H1 (cell line): ENCODE measurements around the gene ATP11C. TPM values are rescaled to one million over a fixed set of nuclear protein-coding genes. Genes with fewer than 3 reads are reported as not detected.

Source experiments
- CTCF ChIA-PET: fragments of 300-600 bp; sonication (Branson Sonifier 250); formaldehyde crosslinking; loops from one replicate; lab custom pipeline; 2021; ENCODE audit not compliant: partially characterized antibody; lab: Charles Lee
- POLR2A ChIA-PET: fragments of 300-600 bp; sonication (Branson Sonifier 250); formaldehyde crosslinking; loops from one replicate; lab custom pipeline; 2021; ENCODE audit warnings: inconsistent platforms; ENCODE audit not compliant: partially characterized antibody; lab: Charles Lee
- DNase-seq, 2 experiments: peaks; one replicate each; pipeline versions ENCODE4 v3.0.0 to v3.0.0-alpha.2; 2010 to 2022; ENCODE audit warnings: low spot score in 2 of 2, low read depth in 1 of 2, mixed read lengths in 1 of 2
- FAIRE-seq: peaks from 2 replicates; lab custom pipeline; 2011; peaks lifted over from hg19 to GRCh38; lab: Jason Lieb, UNC
- H2AFZ ChIP-seq: 2 replicates; pipeline ENCODE4 v1.8.1; 2012; ENCODE audit warnings: low read length, inconsistent platforms
- H2AK5ac ChIP-seq: 2 replicates; pipeline ENCODE4 v1.6.1; 2013; ENCODE audit warnings: low read depth, low read length
- H2BK120ac ChIP-seq: replicated peaks from 2 replicates; pipeline ENCODE3; 2013; ENCODE audit warnings: low read depth, low read length, inconsistent platforms
- H2BK12ac ChIP-seq: 2 replicates; pipeline ENCODE4 v1.6.1; 2013; ENCODE audit warnings: low read depth, low read length
- H2BK15ac ChIP-seq: 2 replicates; pipeline ENCODE4 v1.6.1; 2013; ENCODE audit warnings: low read length
- H2BK20ac ChIP-seq: 2 replicates; pipeline ENCODE4 v1.6.1; 2013; ENCODE audit warnings: low read length
- H2BK5ac ChIP-seq: 2 replicates; pipeline ENCODE4 v1.6.1; 2013; ENCODE audit warnings: low read depth, low read length
- H3K14ac ChIP-seq: 2 replicates; pipeline ENCODE4 v1.6.1; 2013; ENCODE audit warnings: inconsistent platforms; ENCODE audit not compliant: insufficient read length
- H3K18ac ChIP-seq: 2 replicates; pipeline ENCODE4 v1.6.1; 2013; ENCODE audit warnings: low read length; ENCODE audit errors: extremely low read depth
- H3K23ac ChIP-seq: 2 replicates; pipeline ENCODE4 v1.6.1; 2013; ENCODE audit warnings: inconsistent platforms; ENCODE audit not compliant: insufficient read length
- H3K23me2 ChIP-seq: 2 replicates; pipeline ENCODE4 v1.6.1; 2013; ENCODE audit warnings: low read depth, low read length
- H3K27ac ChIP-seq: 2 replicates; pipeline ENCODE4 v1.6.1; 2011; ENCODE audit warnings: low read depth, low read length, inconsistent platforms
- H3K27me3 ChIP-seq, 4 experiments: replicated peaks in 1 of 4; 1 replicate in 1 of 4; 2 replicates in 3 of 4; pipeline versions ENCODE4 v1.6.1 to v1.8.1; 2011 to 2013; ENCODE audit warnings: low read length in 3 of 4, mild to moderate bottlenecking in 3 of 4, inconsistent platforms in 2 of 4, mixed read lengths in 2 of 4, moderate library complexity in 1 of 4; ENCODE audit not compliant: control insufficient read depth in 3 of 4, insufficient read depth in 3 of 4; ENCODE audit errors: extremely low read depth in 1 of 4
- H3K36me3 ChIP-seq, 4 experiments: 2 replicates each; pipeline versions ENCODE4 v1.6.1 to v1.8.1; 2011 to 2013; ENCODE audit warnings: mild to moderate bottlenecking in 4 of 4, low read length in 3 of 4, moderate library complexity in 2 of 4, control low read depth in 1 of 4, inconsistent platforms in 1 of 4; ENCODE audit not compliant: insufficient read depth in 4 of 4, control insufficient read depth in 2 of 4
- H3K4ac ChIP-seq: replicated peaks from 2 replicates; pipeline ENCODE3; 2013; ENCODE audit warnings: low read length, low read depth, mixed read lengths, inconsistent platforms; ENCODE audit not compliant: insufficient read length
- H3K4me1 ChIP-seq, 4 experiments: replicated peaks in 1 of 4; 1 replicate in 1 of 4; 2 replicates in 3 of 4; pipeline versions ENCODE4 v1.6.1 to v1.8.1; 2011 to 2013; ENCODE audit warnings: low read length in 3 of 4, inconsistent platforms in 2 of 4, mixed read lengths in 1 of 4; ENCODE audit not compliant: insufficient read depth in 4 of 4, control insufficient read depth in 3 of 4
- H3K4me2 ChIP-seq, 2 experiments: 2 replicates each; pipeline versions ENCODE4 v1.6.1 to v1.8.1; 2011 to 2013; ENCODE audit warnings: low read depth in 2 of 2, low read length in 2 of 2, control low read depth in 1 of 2, inconsistent platforms in 1 of 2, mild to moderate bottlenecking in 1 of 2; ENCODE audit not compliant: insufficient read depth in 1 of 2
- H3K4me3 ChIP-seq, 4 experiments: fragments of 200-600, 300-600 bp in 1 of 4; sonication (generic), shearing (Covaris generic), sonication (Bioruptor Twin) in 1 of 4; 2 replicates each; pipeline versions ENCODE4 v1.5.1 to v1.8.1; 2011 to 2016; ENCODE audit warnings: low read length in 4 of 4, low read depth in 3 of 4, control low read depth in 2 of 4, inconsistent platforms in 2 of 4, mild to moderate bottlenecking in 2 of 4, mixed read lengths in 1 of 4, moderate library complexity in 1 of 4; ENCODE audit not compliant: insufficient read depth in 2 of 4; ENCODE audit errors: extremely low read depth in 1 of 4
- H3K56ac ChIP-seq: replicated peaks from 2 replicates; pipeline ENCODE3; 2013; ENCODE audit warnings: low read depth, mild to moderate bottlenecking, mixed read lengths, low read length, inconsistent platforms; ENCODE audit not compliant: insufficient read length
- H3K79me1 ChIP-seq: 2 replicates; pipeline ENCODE4 v1.6.1; 2013; ENCODE audit warnings: low read depth, low read length, control low read depth
- H3K79me2 ChIP-seq, 2 experiments: 2 replicates each; pipeline versions ENCODE4 v1.6.1 to v1.8.1; 2012 to 2013; ENCODE audit warnings: low read length in 2 of 2, mild to moderate bottlenecking in 2 of 2, inconsistent platforms in 1 of 2; ENCODE audit not compliant: insufficient read depth in 2 of 2, control insufficient read depth in 1 of 2
- H3K9ac ChIP-seq, 4 experiments: replicated peaks in 1 of 4; 1 replicate in 1 of 4; 2 replicates in 3 of 4; pipeline versions ENCODE4 v1.6.1 to v1.8.1; 2011 to 2013; ENCODE audit warnings: low read depth in 3 of 4, low read length in 3 of 4, control low read depth in 2 of 4, mild to moderate bottlenecking in 2 of 4, moderate library complexity in 2 of 4, inconsistent platforms in 1 of 4; ENCODE audit errors: extremely low read depth in 1 of 4
- H3K9me3 ChIP-seq, 2 experiments: 2 replicates each; pipeline versions ENCODE4 v1.6.1 to v1.8.1; 2012 to 2013; ENCODE audit warnings: mild to moderate bottlenecking in 2 of 2, moderate library complexity in 2 of 2, control low read depth in 1 of 2, inconsistent platforms in 1 of 2, low read depth in 1 of 2, low read length in 1 of 2, mixed read lengths in 1 of 2; ENCODE audit not compliant: insufficient read depth in 2 of 2
- H4K20me1 ChIP-seq, 2 experiments: replicated peaks in 1 of 2; 2 replicates each; pipeline versions ENCODE3 to v1.8.1; 2011 to 2013; ENCODE audit warnings: inconsistent platforms in 2 of 2, low read length in 2 of 2, mild to moderate bottlenecking in 1 of 2; ENCODE audit not compliant: insufficient read depth in 2 of 2, control insufficient read depth in 1 of 2
- H4K5ac ChIP-seq: 2 replicates; pipeline ENCODE4 v1.6.1; 2013; ENCODE audit warnings: low read length, low read depth, mixed read lengths, inconsistent platforms; ENCODE audit not compliant: insufficient read length
- H4K8ac ChIP-seq: 2 replicates; pipeline ENCODE4 v1.8.0; 2013; ENCODE audit warnings: mild to moderate bottlenecking, moderate library complexity, low read length, inconsistent platforms; ENCODE audit not compliant: insufficient read depth; ENCODE audit errors: extremely low read depth
- H4K91ac ChIP-seq: replicated peaks from 2 replicates; pipeline ENCODE3; 2013; ENCODE audit warnings: low read length, mixed read lengths, inconsistent platforms; ENCODE audit not compliant: insufficient read length
- EZH2 ChIP-seq: fragments of 200-600 bp; sonication (generic); IDR thresholded peaks from 2 replicates; pipeline ENCODE4 v1.7.1; 2012; ENCODE audit warnings: low read depth, mild to moderate bottlenecking, moderate library complexity, low read length, inconsistent platforms; ENCODE audit not compliant: severe bottlenecking
- PHF8 ChIP-seq: fragments of 200-600 bp; sonication (generic); conservative IDR thresholded peaks from 2 replicates; pipeline ENCODE4 v1.7.1; 2012; ENCODE audit warnings: low read depth, mild to moderate bottlenecking, inconsistent platforms, low read length, moderate library complexity
- WGBS, 2 experiments: shearing (Covaris generic) in 1 of 2; methylation state at CpG; one replicate each; pipeline versions ENCODE4 v1.1.6 to v1.1.7; 2013 to 2015; ENCODE audit warnings: low lambda C conversion rate in 2 of 2, mixed read lengths in 2 of 2, inconsistent platforms in 1 of 2, low coverage in 1 of 2, missing lambda C conversion rate in 1 of 2; ENCODE audit not compliant: insufficient replicate concordance in 2 of 2, insufficient coverage in 1 of 2, insufficient read length in 1 of 2; ENCODE audit errors: extremely low coverage in 1 of 2, missing lambda C conversion rate in 1 of 2; 5-methylcytosine and 5-hydroxymethylcytosine counted together
- polyA plus RNA-seq, 7 experiments: library from polyadenylated mRNA; depleted of rRNA in 3 of 7; stranded (reverse) in 5 of 7; unstranded in 2 of 7; fragments of >200 nt in 5 of 7; fragments of 200-250 nt in 2 of 7; gene quantifications; 1 replicate in 5 of 7; 2 replicates in 1 of 7; 4 replicates in 1 of 7; pipeline versions ENCODE4 v1.2.1 to v1.2.3, GENCODE V29; 2011 to 2013; ENCODE audit warnings: missing spikeins in 2 of 7, mixed read lengths in 2 of 7
- total RNA-seq: library from RNA; stranded (reverse); fragmentation: NEBNext Ultra II Directional; extraction: Animal tissue kit (Norgen Biotek cat#: 25700); gene quantifications from 2 replicates; pipeline ENCODE4 v1.2.1, GENCODE V29; 2021

Gene ATP11C
- total and polyA plus RNA-seq, 2 of the 8 experiments (the other 6 are each of a cell fraction or from before 2014, with no cell fraction given), result 14.7 to 52.1 TPM

- Histone ChIP-seq H3K4me2 (no peak overlapping the region), H4K91ac (no peak overlapping the region), H3K27ac (no peak overlapping the region), H3K23me2 (no peaks in the 10 kb centered on the region), H4K5ac (no peak overlapping the region), H2BK5ac (no peak overlapping the region), H3K36me3 (no peaks in the 10 kb centered on the region), H3K4ac (no peak overlapping the region), H3K4me1 (peaks cover 0 to 2% (median 0%) of the 10 kb centered on the region in 4 experiments; a peak in 1 of 7 replicates), H4K20me1 (peaks cover 0 to 2% of the 10 kb centered on the region in 2 experiments), H3K56ac (no peak overlapping the region), H2BK20ac (no peak overlapping the region), H3K23ac (no peak overlapping the region), H3K79me2 (peaks cover 0 to 51% of the 10 kb centered on the region in 2 experiments; a peak in 2 of 4 replicates), H3K14ac (no peak overlapping the region), H2BK15ac (no peak overlapping the region), H2BK12ac (no peak overlapping the region), H2AK5ac (no peak overlapping the region), H3K18ac (no peak overlapping the region), H3K9me3 (no peaks in the 10 kb centered on the region), H3K9ac (no peak overlapping the region), H3K79me1 (no peaks in the 10 kb centered on the region; the same call in 1 of the 2 replicates), H3K27me3 (no peaks in the 10 kb centered on the region), H4K8ac (no peak overlapping the region), H2BK120ac (no peak overlapping the region), H2AFZ (no peak overlapping the region), H3K4me3 (no peak overlapping the region)
- TF ChIP-seq EZH2 (no peak), PHF8 (no peak)
- POLR2A ChIA-PET, result interaction anchor here (0.5 to 0.9 kb wide), 2 partner anchors 9 to 25 kb away, joined by 3 read pairs; no protein-coding TSS in a partner anchor
- no peak for FAIRE-seq
- CTCF ChIA-PET, result interaction anchor here (0.6 to 0.7 kb wide), 3 partner anchors 14 to 1252 kb away, joined by 3 read pairs; no protein-coding TSS in a partner anchor
- WGBS, 2 experiments, result 86% methylated on average over 2 of the region's 2 CpGs; no CpG with 5 or more reads in 1 of the 2 experiments
- DNase-seq, result no peak
These were observed 27.1 kb downstream of the ATP11C start for GRCh38 chrX:139905743-139906142.
